Bronchus fibroblast of lung (primary cell): Measurements from ENCODE around the gene KIAA0586. TPM values are rescaled to one million over a fixed set of nuclear protein-coding genes. Genes with fewer than 3 reads are reported as not detected.

ENCODE experiments used
- total RNA-seq: library from RNA; depleted of rRNA; stranded (reverse); fragments of >200 nt; gene quantifications from 2 replicates; pipeline ENCODE4 v1.2.3, GENCODE V29; 2015

The KIAA0586 gene
- total RNA-seq: 22.6 and 26.4 TPM in 2 replicates

DNA sequence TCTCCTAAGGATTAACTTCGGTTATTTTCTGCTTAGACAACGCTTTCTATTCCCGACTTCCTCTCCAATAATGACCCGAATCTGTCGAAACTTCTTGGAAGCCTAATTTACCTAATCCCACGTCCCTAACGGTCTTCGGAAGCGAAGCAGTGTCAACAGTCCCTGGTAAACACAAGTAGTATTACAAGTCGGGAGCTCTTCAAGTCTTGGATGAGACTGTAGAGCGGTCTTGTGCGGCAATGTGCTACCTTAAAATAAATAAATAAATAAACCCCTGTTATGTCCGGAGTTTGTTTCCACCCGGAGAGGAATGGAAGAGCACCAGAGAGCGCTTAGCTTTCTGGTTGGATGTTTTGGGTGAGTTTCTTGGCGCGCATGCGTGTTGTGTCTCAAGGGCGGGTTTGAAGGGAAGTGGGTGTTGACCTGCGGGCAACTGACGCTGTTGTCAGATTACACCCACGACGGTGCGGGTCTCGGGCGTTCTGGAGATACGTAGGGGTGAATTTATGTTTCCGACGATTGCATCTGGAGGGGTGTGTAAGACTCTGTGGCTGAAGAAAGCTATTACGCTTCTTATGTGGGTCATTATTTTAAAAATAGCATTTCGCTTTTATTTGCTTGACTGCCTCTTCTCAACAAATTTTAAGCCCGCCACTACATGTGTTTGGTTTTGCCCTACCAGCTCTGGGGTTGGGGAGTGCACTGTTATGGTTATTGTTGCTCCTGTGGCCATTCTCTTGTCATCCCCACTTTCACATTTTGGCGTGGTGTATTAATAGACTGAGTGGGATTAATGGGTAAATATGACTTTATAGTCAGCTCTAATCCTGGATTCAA is at the start of gene KIAA0586, which contains the start of gene TIMM9:
KIAA0586 (plus strand) TSS at position 439 of the 837 bp plus-strand sequence. CDS start 546 bp downstream, outside the sequence.
TIMM9 (minus strand) TSS at position 251 of the 837 bp plus-strand sequence. CDS start 15,586 bp downstream, outside the sequence.

DNA sequence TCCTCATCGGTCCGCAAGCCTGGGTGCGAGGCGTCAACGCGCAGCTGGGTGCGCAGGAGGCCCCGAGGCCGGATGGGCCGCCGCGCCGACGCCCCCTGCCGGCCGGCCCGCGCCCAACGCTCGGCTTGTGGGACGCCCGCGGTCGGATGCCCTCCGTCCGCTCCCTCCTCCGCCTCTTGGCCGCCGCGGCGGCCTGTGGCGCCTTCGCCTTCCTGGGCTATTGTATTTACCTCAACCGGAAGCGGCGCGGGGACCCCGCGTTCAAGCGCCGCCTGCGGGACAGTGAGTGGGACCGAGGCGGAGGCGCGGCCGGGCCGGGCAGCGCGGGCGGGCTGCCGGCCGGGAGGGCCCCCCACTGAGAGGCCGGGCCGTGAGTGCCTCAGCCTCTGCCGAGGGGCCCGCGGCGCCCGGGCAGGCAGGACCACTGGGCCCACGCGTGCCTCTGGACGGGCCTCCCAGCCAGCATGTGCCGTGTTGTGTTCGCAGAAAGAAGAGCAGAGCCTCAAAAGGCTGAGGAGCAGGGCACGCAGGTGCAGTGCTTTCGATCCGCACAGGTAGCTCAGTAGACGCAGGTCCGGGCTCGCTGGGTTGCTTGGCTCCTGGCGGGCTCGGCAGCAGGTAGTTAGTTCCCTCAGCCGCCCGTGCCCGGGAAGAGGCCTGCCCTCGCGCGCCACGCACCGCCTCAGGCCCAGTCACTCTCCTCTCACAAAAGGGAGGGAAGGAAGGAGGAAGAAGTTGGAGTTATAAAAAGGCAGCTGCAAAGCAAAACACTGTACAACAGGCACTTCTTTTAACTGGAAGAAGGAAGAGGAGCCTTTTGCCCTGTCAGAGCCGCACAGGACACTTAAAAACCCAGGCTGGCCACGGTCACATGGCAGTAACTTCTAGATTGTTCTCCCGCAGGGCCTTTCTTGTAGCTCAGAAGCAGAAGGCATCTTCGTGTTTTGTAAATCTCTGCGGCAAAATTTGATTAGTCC is 31.4 kb upstream of the KIAA0586 start, which contains the start of gene TOMM20L:
TOMM20L (plus strand) TSS at position 119 of the 977 bp plus-strand sequence; CDS start at position 147, 28 bp downstream.

Other genes with a start within 250 kb of the KIAA0586 start
- 49.8 and 75.5 TPM in 2 replicates for gene ACTR10, start 227.6 kb upstream of the KIAA0586 start, total RNA-seq
- 126 and 147 TPM in 2 replicates for gene PSMA3, start 182.9 kb upstream of the KIAA0586 start, total RNA-seq
- gene ARID4A, start 129.2 kb upstream of the KIAA0586 start, total RNA-seq: 2.0 and 2.1 TPM in 2 replicates
- not detected in 2 replicates for gene TOMM20L, start 31.8 kb upstream of the KIAA0586 start, total RNA-seq
- gene TIMM9, start 188 bp upstream of the KIAA0586 start, total RNA-seq: 51.9 and 78.2 TPM in 2 replicates
- gene DACT1, start 210.2 kb downstream of the KIAA0586 start, total RNA-seq: 1.2 and 1.9 TPM in 2 replicates